K562 (cell line): ENCODE results near the gene RNLS. TPM values are rescaled to one million over a fixed set of nuclear protein-coding genes. Genes with fewer than 3 reads are reported as not detected.

ENCODE experiments used
- ATAC-seq: fragments of 200-7000 bp; cut with Tn5 transposase; 3 replicates; pipeline ENCODE4 v1.9.1; 2020; ENCODE audit warnings: moderate library complexity
- BruUV-seq: library from RNA; stranded (reverse); fragments of 400-500 nt; replicated peaks from 2 replicates; lab custom pipeline; 2021; lab: Mats Ljungman, UMichigan
- CTCF ChIA-PET: fragments of 300-600 bp; formaldehyde crosslinking; extraction: SDS; loops from one replicate; lab custom pipeline; 2021; ENCODE audit warnings: low intra/inter-chr PET ratio; lab: Yijun Ruan, JAX
- POLR2A ChIA-PET: fragments of 300-600, 350-650 bp; sonication (Branson Sonifier 250); formaldehyde crosslinking; extraction: SDS; loops from one replicate; lab custom pipeline; 2021; ENCODE audit warnings: antibody characterized with exemption, inconsistent platforms; lab: Yijun Ruan, JAX
- DNase-seq, 4 experiments: peaks; one replicate each; pipeline versions ENCODE4 v3.0.0 to v3.0.0-alpha.2; 2011 to 2018; ENCODE audit warnings: low spot score in 3 of 4, mixed read lengths in 3 of 4; ENCODE audit errors: extremely low read depth in 1 of 4
- FAIRE-seq: peaks from 2 replicates; lab custom pipeline; 2011; peaks lifted over from hg19 to GRCh38; lab: Jason Lieb, UNC
- H2AFZ ChIP-seq: 2 replicates; pipeline ENCODE4 v1.6.0; 2011; ENCODE audit warnings: low read depth, low read length, control low read depth, inconsistent platforms
- H3K27ac ChIP-seq: fragments of 200-600 bp; 3 replicates; pipeline ENCODE4 v1.8.0; 2011; ENCODE audit warnings: low read depth, mild to moderate bottlenecking, control low read depth, inconsistent platforms, low read length, moderate library complexity, mixed read lengths; ENCODE audit errors: extremely low read depth
- H3K27me3 ChIP-seq, 2 experiments: fragments of 300-600 bp in 1 of 2; 2 replicates in 1 of 2; 3 replicates in 1 of 2; pipeline versions ENCODE4 v1.6.0 to v1.8.0; 2011; ENCODE audit warnings: inconsistent platforms in 2 of 2, low read length in 2 of 2, mild to moderate bottlenecking in 1 of 2, mixed read lengths in 1 of 2, moderate library complexity in 1 of 2; ENCODE audit not compliant: control insufficient read depth in 2 of 2, insufficient read depth in 2 of 2
- H3K36me3 ChIP-seq: fragments of 300-600 bp; 3 replicates; pipeline ENCODE4 v1.8.0; 2011; ENCODE audit warnings: mild to moderate bottlenecking, low read length, inconsistent platforms; ENCODE audit not compliant: control insufficient read depth, insufficient read depth
- H3K4me1 ChIP-seq, 2 experiments: fragments of 200-600 bp in 1 of 2; replicated peaks in 1 of 2; 2 replicates in 1 of 2; 3 replicates in 1 of 2; pipeline versions ENCODE4 v1.5.1 to v1.8.0; 2011; ENCODE audit warnings: inconsistent platforms in 2 of 2, low read length in 2 of 2, mild to moderate bottlenecking in 1 of 2, mixed read lengths in 1 of 2, moderate library complexity in 1 of 2; ENCODE audit not compliant: control insufficient read depth in 2 of 2, insufficient read depth in 2 of 2
- H3K4me2 ChIP-seq: 2 replicates; pipeline ENCODE4 v1.6.1; 2011; ENCODE audit warnings: low read length, control low read depth, inconsistent platforms, mixed read lengths; ENCODE audit not compliant: insufficient read depth
- H3K4me3 ChIP-seq: fragments of 200-600 bp; sonication (generic), shearing (Covaris generic); 2 replicates; pipeline ENCODE4 v1.5.1; 2016; ENCODE audit warnings: control low read depth, inconsistent platforms
- H3K79me2 ChIP-seq: fragments of 200-600 bp; 3 replicates; pipeline ENCODE4 v1.8.0; 2011; ENCODE audit warnings: low read length, inconsistent platforms; ENCODE audit not compliant: control insufficient read depth, insufficient read depth
- H3K9ac ChIP-seq, 2 experiments: 2 replicates each; pipeline versions ENCODE4 v1.6.0 to v1.6.1; 2011; ENCODE audit warnings: low read depth in 2 of 2, low read length in 2 of 2, control low read depth in 1 of 2, inconsistent platforms in 1 of 2, mild to moderate bottlenecking in 1 of 2, mixed read lengths in 1 of 2; ENCODE audit not compliant: insufficient read depth in 1 of 2
- H3K9me1 ChIP-seq: one replicate; pipeline ENCODE4 v1.6.0; 2011; ENCODE audit warnings: inconsistent platforms, mild to moderate bottlenecking, low read length, moderate library complexity; ENCODE audit not compliant: control insufficient read depth, insufficient read depth
- H3K9me3 ChIP-seq: replicated peaks from 2 replicates; pipeline ENCODE4 v1.5.1; 2011; ENCODE audit warnings: low read depth, low read length, inconsistent platforms; ENCODE audit not compliant: control insufficient read depth, insufficient read depth
- H4K20me1 ChIP-seq: replicated peaks from 2 replicates; pipeline ENCODE4 v1.6.1; 2011; ENCODE audit warnings: low read length, inconsistent platforms, mixed read lengths; ENCODE audit not compliant: control insufficient read depth, insufficient read depth
- ADNP ChIP-seq: fragments of 200-800 bp; sonication (Bioruptor generic); IDR thresholded peaks from 2 replicates; pipeline ENCODE4 v1.6.1; 2016; ENCODE audit warnings: missing genetic modification characterization, missing compliant biosample characterization
- CCAR2 ChIP-seq: fragments of 200-400 bp; formaldehyde crosslinking; IDR thresholded peaks from 2 replicates; pipeline ENCODE4 v1.6.1; 2017; ENCODE audit warnings: mild to moderate bottlenecking, low read depth, low read length
- CHD2 ChIP-seq: IDR thresholded peaks from 2 replicates; pipeline ENCODE4 v1.6.1; 2011; ENCODE audit warnings: low read depth, low read length
- ERF ChIP-seq: fragments of 450-650 bp; formaldehyde crosslinking; IDR thresholded peaks from 2 replicates; pipeline ENCODE4 v1.4.0; 2020; ENCODE audit warnings: mild to moderate bottlenecking, mixed read lengths
- GTF2F1 ChIP-seq: IDR thresholded peaks from 2 replicates; pipeline ENCODE4 v1.6.1; 2011; ENCODE audit warnings: low read depth, low read length, improper control_type of control experiment
- KDM2B ChIP-seq: fragments of 250-450 bp; sonication (Bioruptor Pico); IDR thresholded peaks from 2 replicates; pipeline ENCODE4 v1.8.0; 2021; ENCODE audit warnings: mild to moderate bottlenecking, moderate library complexity
- POU5F1 ChIP-seq: fragments of 150-350 bp; IDR thresholded peaks from 2 replicates; pipeline ENCODE4 v1.6.1; 2014; ENCODE audit warnings: borderline replicate concordance, low read length, low read depth, mild to moderate bottlenecking; ENCODE audit not compliant: partially characterized antibody
- SETDB1 ChIP-seq: IDR thresholded peaks from one replicate; pipeline ENCODE4 v1.6.1; 2012; ENCODE audit warnings: low read length, control low read depth, inconsistent platforms
- SMARCA5 ChIP-seq: fragments of 450-650 bp; IDR thresholded peaks from 2 replicates; pipeline ENCODE4 v1.6.1; 2016
- TFE3 ChIP-seq: fragments of 450-650 bp; formaldehyde crosslinking; IDR thresholded peaks from 2 replicates; pipeline ENCODE4 v1.4.0; 2020; ENCODE audit warnings: mild to moderate bottlenecking, mixed read lengths
- XRCC4 ChIP-seq: IDR thresholded peaks from one replicate; pipeline ENCODE4 v1.6.1; 2011; ENCODE audit not compliant: insufficient read depth, insufficient read length; ENCODE audit errors: extremely low read depth
- WGBS: fragments of 100-300 bp; shearing (Covaris generic); methylation state at CpG from one replicate; pipeline ENCODE4 v1.1.6; 2016; ENCODE audit warnings: low coverage, mixed read lengths; ENCODE audit not compliant: insufficient coverage; ENCODE audit errors: missing lambda C conversion rate; 5-methylcytosine and 5-hydroxymethylcytosine counted together
- in situ Hi-C: fragments of 300-500 bp; cut with MboI; formaldehyde crosslinking; loops from 4 replicates; pipeline ENCODE4 v1.15.0; 2018; ENCODE audit warnings: inconsistent platforms, mixed read lengths
- intact Hi-C: fragments of 100-400 bp; cut with micrococcal nuclease; formaldehyde crosslinking; loops from 2 replicates; pipeline ENCODE4 v1.14.2; 2022
- polyA plus RNA-seq, 8 experiments: library from polyadenylated mRNA; depleted of rRNA in 4 of 8; stranded (reverse) in 5 of 8; unstranded in 3 of 8; fragments of >200 nt; fragmentation: Nextera tagmentation in 2 of 8; fragmentation: Illumina TruSeq in 1 of 8; extraction: Ambion mirVana in 2 of 8; extraction: Trizol in 1 of 8; gene quantifications; 2 replicates each; pipeline versions ENCODE4 v1.2.1 to v1.2.3, GENCODE V29; 2011 to 2014; ENCODE audit warnings: inconsistent platforms in 1 of 8, missing spikeins in 1 of 8
- total RNA-seq, 7 experiments: library from RNA; depleted of rRNA in 6 of 7; stranded (reverse); fragments of >200 nt in 6 of 7; fragmentation: Illumina TruSeq in 2 of 7; extraction: Trizol in 2 of 7; gene quantifications; 2 replicates each; pipeline versions ENCODE4 v1.2.1 to v1.2.3, GENCODE V29; 2011 to 2021; ENCODE audit warnings: low replicate concordance in 1 of 7
- TF ChIP-seq, protein P1 (sequence below): sonication (generic); formaldehyde crosslinking; IDR thresholded peaks from 2 replicates; pipeline ENCODE4 v1.8.0; 2023; ENCODE audit warnings: missing genetic modification reagents, mild to moderate bottlenecking, borderline replicate concordance
- TF ChIP-seq, protein P2 (sequence below): sonication (generic); formaldehyde crosslinking; IDR thresholded peaks from 2 replicates; pipeline ENCODE4 v1.8.1; 2022; ENCODE audit warnings: missing genetic modification reagents
- TF ChIP-seq, protein P3 (sequence below), 2 experiments: IDR thresholded peaks; 2 replicates each; pipeline ENCODE4 v1.6.1; 2011; ENCODE audit warnings: borderline replicate concordance in 1 of 2, control low read depth in 1 of 2, low read depth in 1 of 2, low read length in 1 of 2, mild to moderate bottlenecking in 1 of 2, mixed read lengths in 1 of 2, moderate library complexity in 1 of 2; ENCODE audit not compliant: insufficient read depth in 1 of 2, insufficient read length in 1 of 2, poor library complexity in 1 of 2, severe bottlenecking in 1 of 2; ENCODE audit errors: extremely low read depth in 1 of 2

RNLS gene
- total and polyA plus RNA-seq, 9 of the 15 experiments (the other 6 are each of a cell fraction or from before 2014, with no cell fraction given), result 0.14 to 0.72 (median 0.41) TPM; not detected in 3

DNA sequence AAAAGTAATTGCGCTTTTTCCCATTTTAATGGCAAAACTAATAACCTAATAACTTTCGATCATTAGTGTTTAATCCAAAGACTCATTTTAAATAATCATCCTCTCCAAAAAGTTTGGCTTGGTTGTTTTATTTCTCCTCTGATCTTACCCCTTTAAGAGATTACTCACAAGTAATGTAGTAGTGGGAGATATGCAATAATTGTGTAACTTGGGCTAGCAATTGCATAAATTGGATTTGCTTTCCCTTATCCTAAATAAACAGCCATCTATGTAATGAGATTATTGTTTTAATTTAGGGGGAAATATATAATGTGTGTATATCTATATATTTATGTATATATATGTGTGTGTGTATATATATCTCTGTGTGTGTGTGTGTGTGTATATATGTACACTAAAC is 82.5 kb downstream of the RNLS start:
- Histone ChIP-seq H3K79me2 (no peaks in the 10 kb centered on the region), H3K4me2 (no peak overlapping the region), H3K36me3 (no peaks in the 10 kb centered on the region), H3K9me1 (no peaks in the 10 kb centered on the region), H3K9me3 (no peaks in the 10 kb centered on the region), H2AFZ (no peak overlapping the region), H3K4me3 (no peak overlapping the region), H3K27ac (no peak overlapping the region), H3K9ac (no peak overlapping the region), H4K20me1 (no peaks in the 10 kb centered on the region), H3K4me1 (no peaks in the 10 kb centered on the region), H3K27me3 (no peaks in the 10 kb centered on the region)
- intact Hi-C loops (no loop called here), in situ Hi-C loops (no loop called here)
- DNase-seq (no peak), ATAC-seq (no peak), FAIRE-seq (no peak)
- ChIA-PET CTCF (no interaction called here), POLR2A (no interaction called here)
- WGBS, result 0% methylated on average over 2 of the region's 2 CpGs
- no TSS peak for BruUV-seq
- TF ChIP-seq CHD2 (no peak), TFE3 (CRISPR knock-in tag) (no peak), ADNP (tag) (no peak), GTF2F1 (no peak), CCAR2 (no peak), KDM2B (CRISPR knock-in tag) (no peak), SMARCA5 (no peak), SETDB1 (no peak), XRCC4 (no peak), POU5F1 (no peak), ERF (CRISPR knock-in tag) (no peak)
- TF ChIP-seq, protein P1, sequence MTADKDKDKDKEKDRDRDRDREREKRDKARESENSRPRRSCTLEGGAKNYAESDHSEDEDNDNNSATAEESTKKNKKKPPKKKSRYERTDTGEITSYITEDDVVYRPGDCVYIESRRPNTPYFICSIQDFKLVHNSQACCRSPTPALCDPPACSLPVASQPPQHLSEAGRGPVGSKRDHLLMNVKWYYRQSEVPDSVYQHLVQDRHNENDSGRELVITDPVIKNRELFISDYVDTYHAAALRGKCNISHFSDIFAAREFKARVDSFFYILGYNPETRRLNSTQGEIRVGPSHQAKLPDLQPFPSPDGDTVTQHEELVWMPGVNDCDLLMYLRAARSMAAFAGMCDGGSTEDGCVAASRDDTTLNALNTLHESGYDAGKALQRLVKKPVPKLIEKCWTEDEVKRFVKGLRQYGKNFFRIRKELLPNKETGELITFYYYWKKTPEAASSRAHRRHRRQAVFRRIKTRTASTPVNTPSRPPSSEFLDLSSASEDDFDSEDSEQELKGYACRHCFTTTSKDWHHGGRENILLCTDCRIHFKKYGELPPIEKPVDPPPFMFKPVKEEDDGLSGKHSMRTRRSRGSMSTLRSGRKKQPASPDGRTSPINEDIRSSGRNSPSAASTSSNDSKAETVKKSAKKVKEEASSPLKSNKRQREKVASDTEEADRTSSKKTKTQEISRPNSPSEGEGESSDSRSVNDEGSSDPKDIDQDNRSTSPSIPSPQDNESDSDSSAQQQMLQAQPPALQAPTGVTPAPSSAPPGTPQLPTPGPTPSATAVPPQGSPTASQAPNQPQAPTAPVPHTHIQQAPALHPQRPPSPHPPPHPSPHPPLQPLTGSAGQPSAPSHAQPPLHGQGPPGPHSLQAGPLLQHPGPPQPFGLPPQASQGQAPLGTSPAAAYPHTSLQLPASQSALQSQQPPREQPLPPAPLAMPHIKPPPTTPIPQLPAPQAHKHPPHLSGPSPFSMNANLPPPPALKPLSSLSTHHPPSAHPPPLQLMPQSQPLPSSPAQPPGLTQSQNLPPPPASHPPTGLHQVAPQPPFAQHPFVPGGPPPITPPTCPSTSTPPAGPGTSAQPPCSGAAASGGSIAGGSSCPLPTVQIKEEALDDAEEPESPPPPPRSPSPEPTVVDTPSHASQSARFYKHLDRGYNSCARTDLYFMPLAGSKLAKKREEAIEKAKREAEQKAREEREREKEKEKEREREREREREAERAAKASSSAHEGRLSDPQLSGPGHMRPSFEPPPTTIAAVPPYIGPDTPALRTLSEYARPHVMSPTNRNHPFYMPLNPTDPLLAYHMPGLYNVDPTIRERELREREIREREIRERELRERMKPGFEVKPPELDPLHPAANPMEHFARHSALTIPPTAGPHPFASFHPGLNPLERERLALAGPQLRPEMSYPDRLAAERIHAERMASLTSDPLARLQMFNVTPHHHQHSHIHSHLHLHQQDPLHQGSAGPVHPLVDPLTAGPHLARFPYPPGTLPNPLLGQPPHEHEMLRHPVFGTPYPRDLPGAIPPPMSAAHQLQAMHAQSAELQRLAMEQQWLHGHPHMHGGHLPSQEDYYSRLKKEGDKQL (CRISPR knock-in tag), result no peak
- TF ChIP-seq, protein P2, sequence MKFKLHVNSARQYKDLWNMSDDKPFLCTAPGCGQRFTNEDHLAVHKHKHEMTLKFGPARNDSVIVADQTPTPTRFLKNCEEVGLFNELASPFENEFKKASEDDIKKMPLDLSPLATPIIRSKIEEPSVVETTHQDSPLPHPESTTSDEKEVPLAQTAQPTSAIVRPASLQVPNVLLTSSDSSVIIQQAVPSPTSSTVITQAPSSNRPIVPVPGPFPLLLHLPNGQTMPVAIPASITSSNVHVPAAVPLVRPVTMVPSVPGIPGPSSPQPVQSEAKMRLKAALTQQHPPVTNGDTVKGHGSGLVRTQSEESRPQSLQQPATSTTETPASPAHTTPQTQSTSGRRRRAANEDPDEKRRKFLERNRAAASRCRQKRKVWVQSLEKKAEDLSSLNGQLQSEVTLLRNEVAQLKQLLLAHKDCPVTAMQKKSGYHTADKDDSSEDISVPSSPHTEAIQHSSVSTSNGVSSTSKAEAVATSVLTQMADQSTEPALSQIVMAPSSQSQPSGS (CRISPR knock-in tag), result no peak
- TF ChIP-seq, protein P3, sequence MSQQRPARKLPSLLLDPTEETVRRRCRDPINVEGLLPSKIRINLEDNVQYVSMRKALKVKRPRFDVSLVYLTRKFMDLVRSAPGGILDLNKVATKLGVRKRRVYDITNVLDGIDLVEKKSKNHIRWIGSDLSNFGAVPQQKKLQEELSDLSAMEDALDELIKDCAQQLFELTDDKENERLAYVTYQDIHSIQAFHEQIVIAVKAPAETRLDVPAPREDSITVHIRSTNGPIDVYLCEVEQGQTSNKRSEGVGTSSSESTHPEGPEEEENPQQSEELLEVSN (IDR thresholded peaks at IDR 0.05; ENCODE audit: borderline replicate concordance in 1 of 2, extremely low read depth in 1 of 2, insufficient read depth in 1 of 2, insufficient read length in 1 of 2, low read depth in 1 of 2, low read length in 1 of 2, poor library complexity in 1 of 2, severe bottlenecking in 1 of 2), result no peak
